Muscle layer of colon (tissue), 2 donors: ENCODE measurements around the gene FAM124B.
A peak's percentile ranks its signal among the peaks of the same experiment; 100 is the strongest.

Source experiments
- H3K27ac ChIP-seq: one replicate; pipeline ENCODE4 v1.7.0; 2013; ENCODE audit warnings: low read depth, mild to moderate bottlenecking, low read length, moderate library complexity
- H3K27me3 ChIP-seq, 2 donors: one replicate each; pipeline ENCODE4 v1.7.0; 2013; ENCODE audit warnings: low read length in 2 of 2, mild to moderate bottlenecking in 2 of 2; ENCODE audit not compliant: insufficient read depth in 2 of 2, control insufficient read depth in 1 of 2
- H3K36me3 ChIP-seq: one replicate; pipeline ENCODE4 v1.7.0; 2013; ENCODE audit warnings: mild to moderate bottlenecking, low read length; ENCODE audit not compliant: insufficient read depth
- H3K4me1 ChIP-seq: one replicate; pipeline ENCODE4 v1.7.0; 2013; ENCODE audit warnings: mild to moderate bottlenecking, low read length; ENCODE audit not compliant: insufficient read depth
- H3K4me3 ChIP-seq, 2 donors: one replicate each; pipeline ENCODE4 v1.7.0; 2013; ENCODE audit warnings: low read length in 2 of 2, low read depth in 1 of 2, mild to moderate bottlenecking in 1 of 2, moderate library complexity in 1 of 2
- H3K9ac ChIP-seq: one replicate; pipeline ENCODE4 v1.7.0; 2013; ENCODE audit warnings: low read length
- H3K9me3 ChIP-seq: one replicate; pipeline ENCODE4 v1.7.0; 2013; ENCODE audit warnings: mild to moderate bottlenecking, low read length
- donor health status: abdominal sarcoma.
- donor health status: Adenocarcinoma of cecum.

Gene FAM124B

GRCh38 chr2:224401641-224402342 lies at the start of gene FAM124B:
TSS of gene FAM124B (minus strand) at chr2:224402107. CDS start at chr2:224401768, 339 bp downstream.
- Histone ChIP-seq H3K9ac (no peak within 1 kb of the TSS), H3K4me1 (no peaks in the 10 kb centered on the region), H3K27ac (no peak within 1 kb of the TSS), H3K27me3 (no peaks in the 10 kb centered on the region), H3K9me3 (no peaks in the 10 kb centered on the region), H3K36me3 (no peaks in the 10 kb centered on the region), H3K4me3 (peak within 1 kb of the TSS; percentile 10 to 15)

GRCh38 chr2:224449212-224450147 lies 47.6 kb upstream of the FAM124B start:
- no peaks in the 10 kb centered on the region for H3K4me1 ChIP-seq
- no peaks in the 10 kb centered on the region for H3K27me3 ChIP-seq
- H3K36me3 ChIP-seq = no peaks in the 10 kb centered on the region
- H3K4me3 ChIP-seq = no peak overlapping the region
- no peak overlapping the region for H3K27ac ChIP-seq
- no peak overlapping the region for H3K9ac ChIP-seq
- H3K9me3 ChIP-seq = no peaks in the 10 kb centered on the region

- no peak overlapping the region for H3K27ac ChIP-seq
- no peaks in the 10 kb centered on the region for H3K27me3 ChIP-seq
- H3K36me3 ChIP-seq = no peaks in the 10 kb centered on the region
- no peak overlapping the region for H3K9ac ChIP-seq
- H3K4me3 ChIP-seq = no peak overlapping the region
- H3K9me3 ChIP-seq = no peaks in the 10 kb centered on the region
- no peaks in the 10 kb centered on the region for H3K4me1 ChIP-seq
Observed at GRCh38 chr2:224448236-224448635, 46.3 kb upstream of the FAM124B start.

GRCh38 chr2:224444783-224445182 lies 42.9 kb upstream of the FAM124B start:
- Histone ChIP-seq H3K9ac (no peak overlapping the region), H3K36me3 (no peaks in the 10 kb centered on the region), H3K27ac (no peak overlapping the region), H3K4me3 (no peak overlapping the region), H3K27me3 (peaks cover 0 to 14% of the 10 kb centered on the region in 2 donors), H3K4me1 (no peaks in the 10 kb centered on the region), H3K9me3 (no peaks in the 10 kb centered on the region)

- Histone ChIP-seq H3K36me3 (no peaks in the 10 kb centered on the region), H3K4me1 (no peaks in the 10 kb centered on the region), H3K9me3 (no peaks in the 10 kb centered on the region), H3K27ac (no peak overlapping the region), H3K9ac (no peak overlapping the region), H3K27me3 (peaks cover 0 to 14% of the 10 kb centered on the region in 2 donors), H3K4me3 (no peak overlapping the region)
Observed at GRCh38 chr2:224444021-224444420, 42.1 kb upstream of the FAM124B start.

- Histone ChIP-seq H3K9ac (no peak overlapping the region), H3K9me3 (no peaks in the 10 kb centered on the region), H3K4me1 (no peaks in the 10 kb centered on the region), H3K36me3 (no peaks in the 10 kb centered on the region), H3K27me3 (peaks cover 0 to 14% of the 10 kb centered on the region in 2 donors), H3K27ac (no peak overlapping the region), H3K4me3 (peak overlapping the region; percentile 38 to 56)
Observed at GRCh38 chr2:224442071-224442967, 40.4 kb upstream of the FAM124B start.

- Histone ChIP-seq H3K9ac (no peak overlapping the region), H3K4me1 (no peaks in the 10 kb centered on the region), H3K27ac (no peak overlapping the region), H3K4me3 (no peak overlapping the region), H3K36me3 (no peaks in the 10 kb centered on the region), H3K27me3 (peaks cover 0 to 14% of the 10 kb centered on the region in 2 donors), H3K9me3 (no peaks in the 10 kb centered on the region)
Observed at GRCh38 chr2:224440988-224441387, 39.1 kb upstream of the FAM124B start.

GRCh38 chr2:224438726-224439125 lies 36.8 kb upstream of the FAM124B start:
- Histone ChIP-seq H3K36me3 (no peaks in the 10 kb centered on the region), H3K27ac (no peak overlapping the region), H3K9ac (no peak overlapping the region), H3K27me3 (peaks cover 0 to 14% of the 10 kb centered on the region in 2 donors), H3K4me1 (no peaks in the 10 kb centered on the region), H3K4me3 (no peak overlapping the region), H3K9me3 (no peaks in the 10 kb centered on the region)

- H3K27me3 ChIP-seq = peaks cover 0 to under 1% of the 10 kb centered on the region in 2 donors
- no peaks in the 10 kb centered on the region for H3K9me3 ChIP-seq
Observed at GRCh38 chr2:224436634-224437033, 34.7 kb upstream of the FAM124B start.

GRCh38 chr2:224434618-224435017 lies 32.7 kb upstream of the FAM124B start:
- no peak overlapping the region for H3K9ac ChIP-seq
- H3K36me3 ChIP-seq = no peaks in the 10 kb centered on the region
- no peak overlapping the region for H3K4me3 ChIP-seq
- H3K27me3 ChIP-seq = no peaks in the 10 kb centered on the region
- no peaks in the 10 kb centered on the region for H3K4me1 ChIP-seq
- no peaks in the 10 kb centered on the region for H3K9me3 ChIP-seq
- no peak overlapping the region for H3K27ac ChIP-seq

More at GRCh38 chr2:224436634-224437033, 34.7 kb upstream of the FAM124B start:
- Histone ChIP-seq H3K9ac (no peak overlapping the region), H3K4me3 (no peak overlapping the region), H3K4me1 (no peaks in the 10 kb centered on the region), H3K27ac (no peak overlapping the region), H3K36me3 (no peaks in the 10 kb centered on the region)

GRCh38 chr2:224433442-224433841 lies 31.5 kb upstream of the FAM124B start:
- Histone ChIP-seq H3K27ac (no peak overlapping the region), H3K9me3 (no peaks in the 10 kb centered on the region), H3K4me3 (no peak overlapping the region), H3K4me1 (no peaks in the 10 kb centered on the region), H3K36me3 (no peaks in the 10 kb centered on the region), H3K9ac (no peak overlapping the region), H3K27me3 (no peaks in the 10 kb centered on the region)
